LNCaP clone FGC (cell line): Measurements from ENCODE around the gene EPHA8.

ENCODE experiments used
- DNase-seq: peaks from one replicate; pipeline ENCODE4 v3.0.0-alpha.2; 2011; ENCODE audit warnings: low read depth
- H3K4me3 ChIP-seq: 2 replicates; pipeline ENCODE4 v1.5.1; 2011; ENCODE audit warnings: mild to moderate bottlenecking, low read depth, low read length, control low read depth
- TF ChIP-seq, protein P1 (sequence below): IDR thresholded peaks from 2 replicates; pipeline ENCODE4 v1.5.1; 2012; ENCODE audit warnings: mild to moderate bottlenecking; ENCODE audit not compliant: control insufficient read depth, insufficient read depth; ENCODE audit errors: extremely low read depth

Gene EPHA8

DNA sequence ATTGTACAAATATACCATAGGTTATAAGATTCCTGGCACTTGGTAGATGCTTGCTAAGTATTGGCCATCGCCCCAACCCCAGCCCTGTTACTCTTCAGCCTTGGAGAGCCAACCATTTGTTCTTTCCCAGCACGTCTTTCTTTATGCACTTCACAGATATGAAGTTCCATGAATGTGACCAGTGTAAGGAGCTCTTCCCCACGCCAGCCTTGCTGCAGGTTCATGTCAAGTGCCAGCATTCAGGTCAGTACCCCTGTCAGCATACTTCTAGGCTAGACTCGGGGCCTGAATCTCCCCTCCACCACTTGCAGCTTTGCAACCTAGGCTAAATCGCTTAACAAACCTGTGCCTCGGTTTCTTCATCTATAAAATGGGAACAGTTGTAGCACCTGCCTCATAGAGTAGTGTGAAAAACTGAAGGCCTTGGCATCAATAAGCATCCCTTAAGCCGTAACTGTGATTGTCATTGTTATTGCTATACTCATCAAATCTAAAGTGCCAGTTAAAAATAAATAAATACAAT lies 41.0 kb upstream of the EPHA8 start:
- TF ChIP-seq, protein P1, sequence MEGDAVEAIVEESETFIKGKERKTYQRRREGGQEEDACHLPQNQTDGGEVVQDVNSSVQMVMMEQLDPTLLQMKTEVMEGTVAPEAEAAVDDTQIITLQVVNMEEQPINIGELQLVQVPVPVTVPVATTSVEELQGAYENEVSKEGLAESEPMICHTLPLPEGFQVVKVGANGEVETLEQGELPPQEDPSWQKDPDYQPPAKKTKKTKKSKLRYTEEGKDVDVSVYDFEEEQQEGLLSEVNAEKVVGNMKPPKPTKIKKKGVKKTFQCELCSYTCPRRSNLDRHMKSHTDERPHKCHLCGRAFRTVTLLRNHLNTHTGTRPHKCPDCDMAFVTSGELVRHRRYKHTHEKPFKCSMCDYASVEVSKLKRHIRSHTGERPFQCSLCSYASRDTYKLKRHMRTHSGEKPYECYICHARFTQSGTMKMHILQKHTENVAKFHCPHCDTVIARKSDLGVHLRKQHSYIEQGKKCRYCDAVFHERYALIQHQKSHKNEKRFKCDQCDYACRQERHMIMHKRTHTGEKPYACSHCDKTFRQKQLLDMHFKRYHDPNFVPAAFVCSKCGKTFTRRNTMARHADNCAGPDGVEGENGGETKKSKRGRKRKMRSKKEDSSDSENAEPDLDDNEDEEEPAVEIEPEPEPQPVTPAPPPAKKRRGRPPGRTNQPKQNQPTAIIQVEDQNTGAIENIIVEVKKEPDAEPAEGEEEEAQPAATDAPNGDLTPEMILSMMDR: no peak
- H3K4me3 ChIP-seq: no peak overlapping the region
- DNase-seq: no peak

- H3K4me3 ChIP-seq: no peak overlapping the region
- no peak for DNase-seq
- TF ChIP-seq, protein P1: no peak
Measured at GRCh38 chr1:22524481-22524880, 38.8 kb upstream of the EPHA8 start.

GRCh38 chr1:22525211-22525610 lies 38.1 kb upstream of the EPHA8 start:
- no peak for DNase-seq
- TF ChIP-seq, protein P1: no peak
- no peak overlapping the region for H3K4me3 ChIP-seq

- no peak overlapping the region for H3K4me3 ChIP-seq
- TF ChIP-seq, protein P1: no peak
- DNase-seq: no peak
Measured at GRCh38 chr1:22525646-22526045, 37.6 kb upstream of the EPHA8 start.

GRCh38 chr1:22526098-22526497 lies 37.2 kb upstream of the EPHA8 start:
- no peak overlapping the region for H3K4me3 ChIP-seq
- TF ChIP-seq, protein P1: no peak
- DNase-seq: no peak

GRCh38 chr1:22526677-22527076 lies 36.6 kb upstream of the EPHA8 start:
- DNase-seq: no peak
- H3K4me3 ChIP-seq: no peak overlapping the region
- TF ChIP-seq, protein P1: no peak

DNA sequence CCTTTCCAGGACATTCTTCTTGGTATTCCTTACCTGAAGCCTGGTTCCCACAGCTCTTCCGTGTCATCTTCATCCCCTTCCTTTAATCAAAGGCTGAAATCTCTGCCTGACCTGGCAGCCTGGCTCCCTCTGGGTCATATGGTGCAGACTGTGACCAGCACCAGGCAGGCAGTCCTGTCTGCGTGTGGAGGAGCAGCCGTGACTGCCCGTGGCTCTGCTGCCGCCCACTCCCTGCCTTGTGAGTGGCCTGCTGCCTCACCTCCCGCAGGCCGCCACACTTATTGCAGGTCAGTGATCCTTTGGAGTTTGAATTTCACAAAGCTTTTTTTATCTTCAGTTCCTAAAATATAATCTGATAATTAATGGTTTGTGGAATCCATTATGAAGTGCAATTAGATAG lies 36.2 kb upstream of the EPHA8 start:
- TF ChIP-seq, protein P1: no peak
- H3K4me3 ChIP-seq: no peak overlapping the region
- DNase-seq: no peak
